ELF-1 (cell line): Measurements from ENCODE around the gene ANKS1B.

Experiments
- DNase-seq: peaks from one replicate; pipeline ENCODE4 v3.0.0-alpha.2; 2016; ENCODE audit warnings: low read depth, low spot score

Gene ANKS1B

GRCh38 chr12:98738002-98738401 is 1246.7 kb downstream of the ANKS1B start:
- no peak for DNase-seq

DNA sequence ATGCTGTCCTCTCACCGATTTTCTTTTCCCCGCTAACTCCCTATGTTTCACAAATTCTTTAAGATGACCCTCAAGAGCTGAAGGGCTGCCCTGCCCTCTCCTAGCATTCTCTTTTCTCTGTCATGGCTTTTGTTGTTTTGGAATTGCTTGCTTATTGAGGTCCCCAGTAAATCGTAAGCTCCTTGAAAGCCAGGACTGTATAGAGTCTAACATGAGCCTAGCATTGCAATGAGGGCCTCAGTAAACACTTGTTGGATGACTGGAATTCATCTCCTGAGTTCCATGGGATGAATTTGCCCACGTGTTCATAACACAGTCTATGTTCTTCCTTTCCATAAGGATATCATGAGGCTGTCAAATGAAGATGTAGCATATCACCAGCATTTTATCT is 1247.4 kb downstream of the ANKS1B start:
- DNase-seq: no peak

- DNase-seq: no peak
These were observed 1248.1 kb downstream of the ANKS1B start for GRCh38 chr12:98736352-98737321.

- DNase-seq: no peak
These were observed 1248.9 kb downstream of the ANKS1B start for GRCh38 chr12:98735821-98736220.

DNA sequence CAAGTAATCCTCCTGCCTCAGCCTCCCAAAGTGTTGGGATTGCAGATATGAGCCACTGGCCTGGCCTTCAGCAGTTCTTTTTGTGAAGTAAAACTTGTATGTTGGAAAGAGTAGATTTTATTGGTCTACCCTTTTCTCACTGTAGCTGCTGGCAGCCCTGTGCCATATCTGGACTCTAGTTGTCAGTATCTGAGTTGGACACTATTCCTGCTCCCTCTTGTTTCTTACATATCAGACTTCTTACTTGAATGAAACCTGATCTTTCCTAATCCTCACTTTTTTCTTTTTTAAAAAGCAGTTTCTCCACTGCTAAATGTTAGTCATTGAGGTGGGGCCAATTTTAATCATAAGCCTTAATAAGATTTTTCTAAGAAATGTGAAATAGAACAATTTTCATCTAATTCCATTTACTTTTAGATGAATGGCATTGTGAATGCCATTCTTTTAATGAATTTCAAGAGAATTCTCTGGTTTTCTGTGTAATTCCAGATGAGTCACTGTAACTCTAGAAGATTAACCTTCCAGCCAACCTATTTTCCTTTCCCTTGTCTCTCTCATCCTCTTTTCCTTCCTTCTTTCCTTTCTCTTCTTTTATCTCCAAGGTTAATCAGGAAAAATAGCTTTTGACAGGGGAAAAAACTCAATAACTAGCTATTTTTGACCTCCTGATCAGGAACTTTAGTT is 1250.9 kb downstream of the ANKS1B start:
- DNase-seq: no peak

- DNase-seq: no peak
These were observed 1254.3 kb downstream of the ANKS1B start for GRCh38 chr12:98730412-98730811.

- DNase-seq: no peak
These were observed 1257.5 kb downstream of the ANKS1B start for GRCh38 chr12:98727196-98727595.

GRCh38 chr12:98725476-98726247 is 1259.1 kb downstream of the ANKS1B start:
- DNase-seq: peak; percentile 45

DNA sequence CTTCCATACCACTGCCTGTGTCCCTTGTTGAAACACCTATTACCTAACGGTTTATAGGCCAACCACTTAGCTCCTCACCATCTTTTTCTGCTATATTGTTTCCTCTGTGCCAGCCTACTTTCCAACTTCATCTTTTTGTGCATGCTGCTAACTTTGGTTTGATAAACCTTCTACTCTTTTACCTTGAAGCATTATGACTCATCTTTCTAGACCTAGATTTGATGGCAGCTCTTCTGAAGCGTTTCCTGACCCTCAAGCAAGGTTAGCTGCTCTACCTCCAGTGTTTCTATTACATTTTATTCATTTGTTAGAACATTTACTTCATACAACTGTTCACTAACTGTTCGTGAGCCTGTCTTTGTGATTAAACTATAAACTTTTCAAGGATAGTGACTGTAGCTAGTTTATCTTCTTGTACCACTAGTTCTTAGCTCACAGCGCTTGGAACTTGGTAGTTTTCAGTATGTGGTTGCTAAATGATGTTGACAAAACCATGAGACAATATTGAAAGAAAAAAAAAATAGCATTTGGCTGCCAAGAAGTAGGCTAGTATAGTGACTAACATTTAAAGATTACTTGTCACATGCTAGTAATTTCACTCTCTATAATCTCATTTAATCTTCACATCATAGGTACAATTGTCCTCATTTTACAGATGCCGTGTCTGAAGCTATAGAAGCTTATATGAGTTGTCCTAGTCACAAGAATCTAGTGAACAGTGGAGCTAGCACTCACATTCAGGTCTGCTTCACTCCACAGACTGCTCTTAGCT is 1260.2 kb downstream of the ANKS1B start:
- DNase-seq: no peak

DNA sequence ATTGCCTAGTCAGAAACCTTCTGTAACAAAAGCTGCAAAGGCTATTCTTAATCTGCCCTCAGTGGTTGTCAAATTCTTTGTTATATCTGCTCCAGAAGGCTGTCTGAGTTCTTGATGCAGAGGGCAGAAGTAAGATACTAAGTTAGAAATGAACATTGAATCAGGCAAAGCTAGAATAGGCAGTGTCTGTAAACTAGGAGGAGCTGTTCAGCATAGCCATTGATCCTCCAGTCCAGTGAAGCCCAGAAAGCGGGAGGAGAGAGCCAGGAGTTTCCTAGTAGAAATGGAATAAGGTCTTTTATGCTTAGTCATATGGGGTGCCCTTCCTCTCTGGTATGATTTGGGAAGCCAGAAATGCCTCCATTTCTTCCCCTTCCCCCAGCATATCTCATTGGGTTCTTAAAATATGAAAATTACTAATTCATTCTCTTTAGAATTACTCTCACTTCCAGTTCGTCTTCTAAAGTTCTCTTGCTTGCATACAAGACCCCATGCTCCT is 1263.5 kb downstream of the ANKS1B start:
- DNase-seq: no peak

DNA sequence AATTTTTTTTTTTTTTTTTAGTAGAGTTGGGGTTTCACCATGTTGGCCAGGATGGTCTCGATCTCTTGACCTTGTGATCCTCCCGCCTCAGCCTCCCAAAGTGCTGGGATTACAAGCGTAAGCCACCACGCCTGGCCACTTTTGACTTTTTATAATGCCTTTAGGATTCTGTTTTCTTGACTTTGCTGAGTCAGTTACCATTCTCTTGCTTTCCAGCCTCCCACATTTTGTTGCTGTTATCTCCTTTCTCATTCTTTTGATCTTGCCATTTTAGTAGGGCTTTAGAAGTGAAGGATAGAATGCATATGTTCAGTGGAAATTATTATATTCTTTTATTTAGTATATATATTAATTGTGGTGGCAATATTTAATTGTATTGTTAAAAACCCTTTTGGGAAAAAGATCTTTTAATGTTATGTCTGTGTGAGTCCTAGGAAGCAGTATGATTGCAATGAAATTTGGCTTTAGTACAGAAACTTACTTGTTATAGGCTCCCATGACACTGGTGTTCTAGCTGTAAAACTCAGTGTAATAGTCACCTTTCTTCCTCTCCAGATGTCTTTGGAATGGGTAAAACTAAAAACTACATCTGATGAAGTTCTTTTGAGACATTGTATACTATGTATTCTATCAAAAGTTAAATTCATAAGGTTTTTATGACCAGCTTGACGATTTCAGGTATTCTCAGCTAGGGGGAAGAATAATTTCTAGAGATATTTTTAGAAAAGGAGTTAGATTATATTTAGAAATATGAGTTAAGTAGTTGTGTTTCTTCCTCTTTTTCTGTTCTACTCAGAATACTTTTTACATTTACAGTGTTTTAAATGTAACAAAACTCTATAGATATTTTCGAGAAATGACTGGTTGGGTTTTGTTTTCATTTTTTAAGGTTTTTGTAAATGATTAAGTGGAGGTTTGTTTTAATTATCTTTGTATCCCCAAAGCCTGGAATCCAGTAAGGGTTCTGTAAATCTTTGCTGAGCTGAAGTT is 1264.9 kb downstream of the ANKS1B start:
- DNase-seq: no peak

DNA sequence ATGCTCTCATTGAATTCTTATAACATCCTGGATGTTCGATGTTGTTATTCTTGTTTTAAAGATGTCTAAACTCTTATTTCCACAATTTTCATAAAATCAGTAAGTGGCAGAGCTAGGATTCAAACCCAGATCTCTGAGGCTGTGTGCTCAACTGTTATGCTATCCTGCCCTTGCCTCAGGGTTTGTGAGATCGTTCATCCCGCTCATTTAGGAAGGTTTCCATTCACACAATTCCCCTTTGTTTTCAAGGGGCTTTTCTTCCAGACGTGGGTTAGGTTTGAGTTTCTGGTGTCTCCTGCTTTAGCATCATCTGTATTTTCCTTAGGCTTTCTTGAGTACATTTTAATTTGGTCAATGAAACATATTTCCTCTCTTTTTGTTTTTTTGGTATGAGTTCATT is 1270.3 kb downstream of the ANKS1B start:
- no peak for DNase-seq

DNA sequence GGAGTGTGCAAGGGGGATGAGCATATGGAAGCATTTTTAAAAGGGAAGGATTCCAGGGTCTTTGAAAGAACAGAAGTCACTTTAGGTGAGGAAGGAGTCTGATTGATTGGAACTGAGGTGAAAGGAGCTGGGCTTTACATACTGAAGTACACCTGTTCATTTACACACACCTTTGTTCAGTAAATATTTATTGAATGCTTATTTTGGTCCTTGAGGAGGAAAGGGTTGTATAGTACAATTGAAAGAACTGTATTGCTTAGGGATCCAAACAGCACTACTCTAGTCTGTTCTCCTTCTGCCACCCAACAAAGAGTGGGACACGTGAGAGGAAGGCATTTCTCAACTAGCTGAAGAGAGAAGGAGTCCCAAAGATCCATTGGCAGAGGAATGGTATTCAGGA is 1275.7 kb downstream of the ANKS1B start:
- DNase-seq: no peak

GRCh38 chr12:98701166-98701565 is 1283.6 kb downstream of the ANKS1B start:
- no peak for DNase-seq

GRCh38 chr12:98699586-98699985 is 1285.2 kb downstream of the ANKS1B start:
- no peak for DNase-seq

DNA sequence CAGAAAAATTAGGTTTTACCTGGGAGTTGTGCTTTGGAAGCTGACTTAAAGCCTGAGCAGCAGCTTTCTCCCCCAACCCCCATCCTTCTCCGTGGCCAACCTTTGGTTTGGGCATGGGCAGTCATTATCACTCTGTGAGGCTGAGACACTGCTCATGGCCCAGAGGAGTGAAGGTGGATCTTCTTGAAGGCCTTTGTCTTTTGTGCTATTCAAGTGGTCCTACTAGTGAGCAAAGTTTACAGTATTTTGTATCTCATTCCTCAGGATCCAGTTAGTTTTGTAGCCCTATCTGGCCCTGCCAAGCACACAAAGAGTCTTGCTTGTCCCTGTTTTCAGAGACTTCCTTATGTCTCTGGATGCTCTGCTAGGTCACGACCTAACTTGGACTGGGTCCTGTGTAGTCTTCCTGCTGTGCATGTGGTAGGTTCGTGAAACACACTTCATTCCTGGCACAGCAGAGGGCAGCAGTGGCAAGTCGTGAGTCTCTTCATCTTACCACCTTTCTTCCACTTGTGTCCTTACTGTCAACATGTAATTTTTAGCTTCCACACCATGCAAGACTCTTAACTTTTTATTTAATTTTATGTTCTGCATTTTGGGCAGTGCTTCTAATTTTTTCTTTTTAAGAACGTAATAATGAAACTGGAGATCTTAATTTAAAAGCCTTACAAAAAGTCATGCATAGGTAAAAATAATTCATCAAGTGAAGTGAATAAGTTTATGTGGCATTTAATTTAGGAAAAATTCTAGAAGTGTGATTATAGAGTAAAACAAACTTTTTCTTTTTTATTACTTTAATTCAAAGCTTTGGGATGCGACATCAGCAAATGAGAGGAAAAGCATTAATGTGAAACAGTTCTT is 1285.9 kb downstream of the ANKS1B start:
- peak; percentile 71 for DNase-seq

GRCh38 chr12:98697209-98697608 is 1287.5 kb downstream of the ANKS1B start:
- DNase-seq: no peak

- DNase-seq: no peak
These were observed 1288.6 kb downstream of the ANKS1B start for GRCh38 chr12:98696036-98696646.

- no peak for DNase-seq
These were observed 1293.4 kb downstream of the ANKS1B start for GRCh38 chr12:98691351-98691750.
